Activated CD4-positive, alpha-beta T cell treated with anti-CD3 and anti-CD28 coated beads for 36 hours (primary cell): ENCODE results near the gene TOR1A. TPM values are rescaled to one million over a fixed set of nuclear protein-coding genes. Genes with fewer than 3 reads are reported as not detected.

Source experiments
- ATAC-seq: fragments of 200-7000 bp; cut with Tn5 transposase; one replicate; pipeline ENCODE4 v1.10.0; 2021; ENCODE audit warnings: mild to moderate bottlenecking, moderate library complexity
- CTCF ChIA-PET: fragments of 350-600 bp; sonication (Branson Sonifier 250); formaldehyde crosslinking; loops from one replicate; lab custom pipeline; 2021; ENCODE audit warnings: antibody characterized with exemption; lab: Charles Lee
- POLR2A ChIA-PET: fragments of 350-600 bp; sonication (Branson Sonifier 250); formaldehyde crosslinking; loops from one replicate; lab custom pipeline; 2021; ENCODE audit warnings: antibody characterized with exemption, inconsistent platforms; lab: Charles Lee
- DNase-seq: peaks from one replicate; pipeline ENCODE4 v3.0.0-alpha.2; 2020
- H3K27ac Mint-ChIP-seq: one replicate; pipeline ENCODE4 v1.8.0; 2021; ENCODE audit warnings: mixed read lengths
- H3K27me3 Mint-ChIP-seq: one replicate; pipeline ENCODE4 v1.8.0; 2021; ENCODE audit warnings: mixed read lengths
- H3K36me3 Mint-ChIP-seq: one replicate; pipeline ENCODE4 v1.8.0; 2021; ENCODE audit warnings: low read depth, mixed read lengths
- H3K4me1 Mint-ChIP-seq: one replicate; pipeline ENCODE4 v1.8.0; 2021; ENCODE audit warnings: mixed read lengths
- H3K4me3 Mint-ChIP-seq: one replicate; pipeline ENCODE4 v1.8.0; 2021; ENCODE audit warnings: mild to moderate bottlenecking, moderate library complexity, mixed read lengths
- H3K9me3 Mint-ChIP-seq: one replicate; pipeline ENCODE4 v1.8.0; 2021; ENCODE audit warnings: low read depth, mixed read lengths
- intact Hi-C, 2 experiments: fragments of 100-400 bp; cut with DNase I in 1 of 2; cut with micrococcal nuclease in 1 of 2; formaldehyde crosslinking; loops; one replicate each; pipeline versions ENCODE4 v1.14.2 to v1.15.1; 2022 to 2024; cut with DNase I, micrococcal nuclease
- microRNA-seq: library from miRNA; unstranded; fragments of <30 nt; microRNA quantifications from one replicate; pipeline ENCODE4 v1.2.0, GENCODE V29; 2021; ENCODE audit warnings: borderline replicate concordance
- total RNA-seq, 2 experiments: library from RNA; stranded (reverse); gene quantifications; one replicate each; pipeline ENCODE4 v1.2.3, GENCODE V29; 2021

TOR1A gene
- total RNA-seq, 2 experiments from 2014 or later: 34.9 to 39.7 TPM

DNA sequence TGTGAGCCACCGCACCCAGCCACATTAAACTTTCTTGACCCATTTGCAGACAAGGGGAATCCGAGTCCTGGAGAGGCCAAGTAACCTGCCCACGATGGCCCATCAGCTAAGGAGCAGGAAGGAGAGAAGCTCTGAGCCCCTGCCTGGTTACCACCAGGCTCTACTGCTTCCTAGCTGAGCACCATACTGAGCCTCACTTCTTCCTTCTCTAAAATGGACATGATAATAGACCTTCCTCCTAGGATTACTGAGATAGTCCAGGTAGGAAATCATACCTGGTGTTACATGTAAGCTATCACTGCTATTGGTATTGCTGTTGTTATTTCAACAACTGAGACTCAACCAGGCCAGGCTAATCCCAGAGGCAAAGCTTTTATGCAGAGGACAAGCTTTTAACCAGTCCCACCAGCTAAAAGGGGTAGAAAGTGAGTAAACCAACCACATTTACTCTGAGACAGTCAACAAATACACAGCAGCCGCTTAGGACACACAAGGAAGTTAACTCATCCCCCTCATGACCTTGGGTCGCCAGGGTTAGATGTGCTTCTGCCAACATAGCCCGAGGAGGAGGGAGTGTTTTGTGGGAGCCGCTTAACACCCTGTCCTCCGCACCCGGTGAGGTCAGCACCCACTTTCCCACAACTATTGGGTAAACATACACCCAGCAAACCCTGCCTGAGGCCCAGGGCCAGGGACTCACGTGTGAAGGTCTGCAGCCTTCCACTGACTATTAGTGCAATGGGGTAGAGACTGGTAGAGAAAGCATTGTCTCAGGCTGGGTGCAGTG lies 50.5 kb downstream of the TOR1A start:
- Mint-ChIP-seq H3K9me3 (no peaks in the 10 kb centered on the region), H3K27ac (no peak overlapping the region), H3K36me3 (no peaks in the 10 kb centered on the region), H3K4me3 (no peak overlapping the region), H3K4me1 (peaks cover 12% of the 10 kb centered on the region), H3K27me3 (no peaks in the 10 kb centered on the region)
- DNase-seq (no peak), ATAC-seq (no peak)
- ChIA-PET POLR2A (no interaction called here), CTCF (no interaction called here)
- intact Hi-C loops: no loop called here

DNA sequence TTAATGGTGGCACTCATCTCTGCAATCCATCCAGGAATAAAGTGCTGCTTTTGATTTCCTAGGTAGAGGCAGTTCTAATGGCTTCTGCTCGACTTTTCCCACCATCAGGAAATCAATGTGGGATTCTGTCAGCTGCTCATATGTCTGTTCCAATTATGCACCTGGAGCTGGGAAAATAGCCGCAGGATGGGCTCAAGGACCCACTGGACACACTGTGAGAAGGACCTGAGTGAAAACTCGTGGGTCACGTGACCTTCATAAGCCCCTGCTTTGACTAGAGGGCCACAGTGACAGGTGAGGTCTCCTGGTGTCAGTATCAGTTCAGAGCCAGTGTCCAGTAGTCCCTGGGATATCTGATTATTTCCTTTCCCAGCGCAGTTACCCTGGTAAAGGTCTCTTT lies 53.2 kb downstream of the TOR1A start:
- no peaks in the 10 kb centered on the region for H3K9me3 Mint-ChIP-seq
- CTCF ChIA-PET: interaction anchor here (0.7 to 1.4 kb wide), 2 partner anchors 10 to 146 kb away, joined by 3 to 5 read pairs; no protein-coding TSS in a partner anchor
- ATAC-seq (no peak), DNase-seq (no peak)
- H3K4me1 Mint-ChIP-seq: no peaks in the 10 kb centered on the region
- POLR2A ChIA-PET: no interaction called here
- H3K4me3 Mint-ChIP-seq: no peak overlapping the region
- no peaks in the 10 kb centered on the region for H3K36me3 Mint-ChIP-seq
- intact Hi-C loops: no loop called here
- H3K27ac Mint-ChIP-seq: no peak overlapping the region
- H3K27me3 Mint-ChIP-seq: no peaks in the 10 kb centered on the region

DNA sequence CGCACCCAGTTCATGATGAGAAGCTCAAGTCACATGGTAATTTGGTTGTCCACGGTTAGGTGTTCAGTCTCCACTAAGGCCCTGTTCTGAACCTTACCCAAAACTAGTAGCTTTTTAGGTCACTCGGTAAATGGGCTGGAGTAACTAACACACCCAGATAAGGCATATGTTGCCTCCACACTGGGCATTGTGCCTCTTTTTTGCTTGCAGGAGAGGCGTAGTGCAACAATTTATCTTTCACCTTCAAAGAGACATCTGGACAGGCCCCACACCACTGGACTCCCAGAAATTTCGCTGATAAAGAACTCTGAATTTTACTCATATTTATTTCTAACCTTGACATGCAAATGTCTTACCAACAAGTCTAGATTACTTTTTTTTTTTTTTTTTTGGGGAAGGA lies 54.3 kb downstream of the TOR1A start:
- ATAC-seq (no peak), DNase-seq (no peak)
- no peak overlapping the region for H3K27ac Mint-ChIP-seq
- H3K36me3 Mint-ChIP-seq: no peaks in the 10 kb centered on the region
- H3K27me3 Mint-ChIP-seq: no peaks in the 10 kb centered on the region
- ChIA-PET POLR2A (no interaction called here), CTCF (interaction anchor here (0.5 to 1.1 kb wide), 3 partner anchors 32 to 1016 kb away, joined by 4 read pairs; no protein-coding TSS in a partner anchor)
- H3K9me3 Mint-ChIP-seq: no peaks in the 10 kb centered on the region
- intact Hi-C loops: no loop called here
- H3K4me3 Mint-ChIP-seq: no peak overlapping the region
- no peaks in the 10 kb centered on the region for H3K4me1 Mint-ChIP-seq

DNA sequence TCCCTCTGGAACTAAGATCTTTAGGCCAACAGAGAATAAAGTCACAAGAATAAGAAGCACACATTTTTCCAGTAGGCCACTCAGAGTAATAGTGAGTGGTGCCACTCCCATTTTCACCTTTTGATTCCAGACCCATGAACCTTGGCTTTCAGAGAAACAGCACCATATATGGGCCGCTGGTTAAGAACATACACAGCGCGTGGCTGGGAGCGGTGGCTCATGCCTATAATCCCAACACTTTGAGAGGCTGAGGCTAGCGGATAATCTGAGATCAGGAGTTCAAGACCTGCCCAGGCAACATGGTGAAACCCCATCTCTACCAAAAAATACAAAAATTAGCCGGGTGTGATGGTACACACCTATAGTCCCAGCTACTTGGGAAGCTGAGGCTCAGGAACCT lies 55.5 kb downstream of the TOR1A start:
- CTCF ChIA-PET: interaction anchor here (1.6 kb wide), 1 partner anchor 43 kb away, joined by 3 read pairs; no protein-coding TSS in a partner anchor
- no peak overlapping the region for H3K27ac Mint-ChIP-seq
- no peaks in the 10 kb centered on the region for H3K36me3 Mint-ChIP-seq
- no peaks in the 10 kb centered on the region for H3K27me3 Mint-ChIP-seq
- no peaks in the 10 kb centered on the region for H3K4me1 Mint-ChIP-seq
- no peak overlapping the region for H3K4me3 Mint-ChIP-seq
- intact Hi-C loops: no loop called here
- ATAC-seq: no peak
- H3K9me3 Mint-ChIP-seq: no peaks in the 10 kb centered on the region
- DNase-seq: no peak
- POLR2A ChIA-PET: no interaction called here

DNA sequence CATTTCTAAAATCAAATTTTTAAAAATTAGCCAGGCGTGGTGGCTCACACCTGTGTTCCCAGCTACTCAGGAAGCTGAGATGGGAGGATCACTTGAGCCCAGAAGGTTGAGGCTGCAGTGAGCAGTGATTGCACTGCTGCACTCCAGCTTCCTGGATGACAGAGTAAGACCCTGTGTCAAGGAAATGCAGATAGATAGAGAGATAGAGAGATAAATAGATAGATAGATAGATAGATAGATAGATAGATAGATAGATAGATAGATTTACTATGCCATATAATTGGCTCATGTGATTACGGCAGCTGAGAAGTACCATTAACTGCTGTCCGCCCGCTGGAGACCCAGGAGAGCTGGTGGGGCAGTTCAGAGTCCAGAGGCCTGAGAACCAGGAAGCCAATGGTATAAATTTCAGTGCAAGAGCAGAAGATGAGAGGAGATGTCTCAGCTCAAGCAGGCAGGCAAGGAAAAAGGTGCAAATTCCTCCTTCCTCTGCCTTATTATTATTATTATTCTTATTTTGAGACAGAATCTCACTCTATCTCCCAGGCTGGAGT lies 58.1 kb downstream of the TOR1A start:
- no peaks in the 10 kb centered on the region for H3K9me3 Mint-ChIP-seq
- H3K4me1 Mint-ChIP-seq: no peaks in the 10 kb centered on the region
- H3K4me3 Mint-ChIP-seq: no peak overlapping the region
- intact Hi-C loops: no loop called here
- ChIA-PET POLR2A (no interaction called here), CTCF (interaction anchor here (0.6 to 1.7 kb wide), 5 partner anchors 12 to 78 kb away, joined by 3 to 9 read pairs (median 3); no protein-coding TSS in a partner anchor)
- no peak for ATAC-seq
- DNase-seq: no peak
- no peak overlapping the region for H3K27ac Mint-ChIP-seq
- H3K27me3 Mint-ChIP-seq: no peaks in the 10 kb centered on the region
- no peaks in the 10 kb centered on the region for H3K36me3 Mint-ChIP-seq

DNA sequence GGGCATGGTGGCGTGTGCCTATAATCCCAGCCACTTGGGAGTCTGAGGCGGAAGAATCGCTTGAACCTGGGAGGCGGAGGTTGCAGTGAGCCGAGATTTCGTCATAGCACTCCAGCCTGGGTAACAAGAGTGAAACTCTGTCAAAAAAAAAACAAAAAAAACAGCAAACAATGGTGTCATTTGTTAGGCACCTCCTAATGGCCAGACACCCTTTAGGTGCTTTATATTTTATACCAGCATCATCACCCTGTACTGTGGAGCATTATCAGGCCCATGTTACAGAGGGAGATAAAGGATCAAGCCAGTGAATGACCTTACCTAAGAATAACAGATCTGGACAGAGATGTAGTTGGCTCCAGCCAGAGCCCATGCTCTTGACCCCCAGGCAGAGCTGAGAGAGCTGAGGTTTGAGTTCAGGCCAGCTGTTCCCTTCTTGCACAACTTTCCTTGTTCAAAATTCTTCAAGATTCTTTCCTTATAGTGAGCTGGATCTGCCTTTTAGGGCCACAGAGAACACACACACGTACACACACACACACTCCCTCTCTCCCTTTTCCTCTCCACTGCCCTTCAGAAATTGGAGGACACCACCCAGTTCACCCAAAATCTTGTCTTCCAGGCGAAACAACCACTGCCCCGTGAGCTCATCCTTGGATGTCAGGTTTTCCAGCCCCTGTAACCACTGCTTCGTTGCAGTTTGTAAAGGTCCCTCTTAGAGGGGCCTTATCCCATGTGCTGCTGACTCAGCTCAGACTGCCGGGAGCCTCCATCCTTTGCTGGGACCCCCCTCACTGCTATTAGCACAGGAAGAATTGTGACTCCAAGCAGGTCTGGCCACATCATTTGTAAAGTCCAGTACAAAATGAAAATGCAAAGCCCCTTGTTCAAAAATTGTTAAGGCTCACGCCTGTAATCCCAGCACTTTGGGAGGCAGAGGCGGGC lies 60.7 kb downstream of the TOR1A start:
- intact Hi-C loops: no loop called here
- ATAC-seq (no peak), DNase-seq (no peak)
- POLR2A ChIA-PET: no interaction called here
- Mint-ChIP-seq H3K4me3 (no peak overlapping the region), H3K9me3 (no peaks in the 10 kb centered on the region), H3K27me3 (no peaks in the 10 kb centered on the region), H3K27ac (no peak overlapping the region), H3K36me3 (no peaks in the 10 kb centered on the region), H3K4me1 (no peaks in the 10 kb centered on the region)
- CTCF ChIA-PET: interaction anchor here (0.8 to 1.8 kb wide), 3 partner anchors 25 to 69 kb away, joined by 4 to 7 read pairs (median 4); no protein-coding TSS in a partner anchor

Small RNAs within 50 kb of the gene (microRNA-seq; reads per million reads assigned to microRNA genes)
- 2.1 reads per million for gene MIR6855

Other genes with a start within 250 kb of the TOR1A start
- gene C9orf50, start 203.0 kb downstream of the TOR1A start, total RNA-seq: not detected
- 10 to 100 TPM; 50.1 to 69.2 TPM for gene NTMT1, start 198.0 kb downstream of the TOR1A start, total RNA-seq
- 10 to 100 TPM; 13.4 to 15.0 TPM for gene ASB6, start 182.0 kb downstream of the TOR1A start, total RNA-seq
- under 1 TPM; 0.49 to 0.57 TPM for gene PRRX2, start 158.5 kb downstream of the TOR1A start, total RNA-seq
- under 1 TPM; 0.09 to 0.16 TPM for gene PTGES, start 71.1 kb downstream of the TOR1A start, total RNA-seq
- gene TOR1B, start 21.0 kb downstream of the TOR1A start, total RNA-seq: 10 to 100 TPM; 18.0 to 22.1 TPM
- 10 to 100 TPM; 42.8 to 59.8 TPM for gene C9orf78, start 11.1 kb upstream of the TOR1A start, total RNA-seq
- 10 to 100 TPM; 37.6 to 48.5 TPM for gene USP20, start 11.3 kb upstream of the TOR1A start, total RNA-seq
- 100 to 1,000 TPM; 254 to 354 TPM for gene FNBP1, start 219.1 kb upstream of the TOR1A start, total RNA-seq
- gene GPR107, start 229.8 kb upstream of the TOR1A start, total RNA-seq: 10 to 100 TPM; 17.7 to 19.7 TPM